Right ventricle myocardium superior (tissue), 1 donor: ENCODE results near the gene CAND1. TPM values are rescaled to one million over a fixed set of nuclear protein-coding genes. Genes with fewer than 3 reads are reported as not detected.

Source experiments
- ATAC-seq: fragments of 200-7000 bp; cut with Tn5 transposase; one replicate; pipeline ENCODE4 v1.9.1; 2020; ENCODE audit warnings: mild to moderate bottlenecking; ENCODE audit not compliant: poor library complexity
- DNase-seq: peaks from one replicate; pipeline ENCODE4 v3.0.0-alpha.2; 2020
- intact Hi-C: fragments of 100-400 bp; cut with DNase I; formaldehyde crosslinking; loops from one replicate; pipeline ENCODE4 v1.11.2; 2022
- long read RNA-seq: library from polyadenylated mRNA; unstranded; transcript quantifications from one replicate; pipeline ENCODE4 v2.0.0, GENCODE V29; 2021
- total RNA-seq: library from RNA; stranded (reverse); fragmentation: NEBNext Ultra II Directional; extraction: Animal tissue kit (Norgen Biotek cat#: 25700); gene quantifications from one replicate; pipeline ENCODE4 v1.2.1, GENCODE V29; 2021
- donor health status: DM: no; HTN: yes; CAD: no; lungs with severe emphysema.

CAND1 gene
- 29.8 TPM for total RNA-seq
- long read RNA-seq, full-length matches to known transcripts, result 21 of 28 reads
- long read RNA-seq, partial matches to known transcripts, result 5 of 28 reads
- long read RNA-seq, other reads (novel, unspliced or antisense), result 2 of 28 reads

DNA sequence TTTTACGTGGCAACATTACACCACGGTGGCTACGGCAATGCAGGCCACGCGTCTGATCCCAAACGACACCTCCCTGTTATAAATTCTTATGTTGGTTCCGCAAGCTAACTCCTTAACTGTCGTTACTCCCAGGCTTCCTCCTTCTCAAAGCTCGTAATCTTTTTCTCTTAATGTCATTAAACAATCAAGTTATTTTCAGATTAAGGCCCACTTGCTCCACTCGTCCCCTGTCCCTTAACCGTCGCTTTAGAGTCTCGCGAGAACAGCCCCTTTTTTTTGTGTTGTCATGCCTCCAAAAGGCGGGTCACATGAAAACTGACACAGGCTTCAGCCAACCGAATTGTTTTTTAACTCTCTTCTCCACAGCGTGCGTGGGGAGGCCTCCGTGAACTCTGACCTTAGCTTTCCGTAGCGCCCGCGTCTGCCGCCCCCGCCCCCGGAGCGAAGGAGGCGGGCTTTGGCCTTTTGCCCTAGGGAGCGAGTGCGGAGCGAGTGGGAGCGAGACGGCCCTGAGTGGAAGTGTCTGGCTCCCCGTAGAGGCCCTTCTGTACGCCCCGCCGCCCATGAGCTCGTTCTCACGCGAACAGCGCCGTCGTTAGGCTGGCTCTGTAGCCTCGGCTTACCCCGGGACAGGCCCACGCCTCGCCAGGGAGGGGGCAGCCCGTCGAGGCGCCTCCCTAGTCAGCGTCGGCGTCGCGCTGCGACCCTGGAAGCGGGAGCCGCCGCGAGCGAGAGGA lies at the start of gene CAND1:
TSS of gene CAND1 (plus strand) at position 463 of the 737 bp plus-strand sequence. CDS start 360 bp downstream, outside the sequence.
- peak; percentile 94 for ATAC-seq
- DNase-seq, result peak; percentile 98
- intact Hi-C loops, result no loop called here

DNA sequence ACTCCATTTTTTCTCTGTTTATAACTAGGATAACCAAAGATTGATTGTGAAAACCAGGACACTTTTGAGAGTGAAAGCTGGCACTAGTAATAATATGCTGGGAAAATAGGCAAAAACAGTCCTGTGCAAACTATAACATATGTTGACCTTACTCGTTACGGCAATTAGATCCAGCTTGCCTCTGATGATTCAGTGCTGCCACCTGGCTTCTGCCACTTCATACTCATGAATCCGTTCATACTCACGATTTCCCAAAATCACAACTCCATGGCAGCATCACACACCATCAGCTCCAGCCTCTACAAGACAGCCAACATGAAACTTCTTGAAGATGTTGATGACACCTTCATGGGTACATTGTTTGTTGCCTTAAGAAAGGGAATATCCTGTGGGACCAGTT lies 49.1 kb upstream of the CAND1 start:
- intact Hi-C loops, result loop anchor here (5.0 to 10.0 kb wide), 2 partner anchors 58 to 195 kb away; no protein-coding TSS in a partner anchor
- DNase-seq, result peak; percentile 31

DNA sequence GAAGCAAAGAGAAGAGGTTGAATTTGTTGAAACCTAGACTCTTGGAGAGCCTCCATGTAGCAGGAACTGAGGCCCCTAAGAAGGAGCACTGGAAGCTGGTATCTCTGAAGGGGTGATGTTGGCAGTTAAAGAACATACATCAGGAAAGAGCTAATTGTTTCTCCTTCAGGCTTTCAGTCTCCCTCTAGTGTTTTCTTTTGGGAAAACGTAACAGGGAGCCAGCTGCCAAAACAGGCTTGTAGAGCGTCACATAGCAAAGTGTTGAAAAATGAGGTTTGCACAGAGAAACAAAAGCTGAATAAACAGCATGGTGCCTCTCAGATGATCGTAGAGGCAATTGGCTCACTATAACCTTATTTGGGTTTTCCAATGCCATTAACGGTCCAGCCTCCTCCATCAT lies 46.9 kb upstream of the CAND1 start:
- ATAC-seq, result no peak
- no peak for DNase-seq
- intact Hi-C loops, result loop anchor here (5.0 to 10.0 kb wide), 2 partner anchors 60 to 198 kb away; no protein-coding TSS in a partner anchor

More for the DNA sequence above, 49.1 kb upstream of the CAND1 start:
- ATAC-seq, result peak; percentile 51

DNA sequence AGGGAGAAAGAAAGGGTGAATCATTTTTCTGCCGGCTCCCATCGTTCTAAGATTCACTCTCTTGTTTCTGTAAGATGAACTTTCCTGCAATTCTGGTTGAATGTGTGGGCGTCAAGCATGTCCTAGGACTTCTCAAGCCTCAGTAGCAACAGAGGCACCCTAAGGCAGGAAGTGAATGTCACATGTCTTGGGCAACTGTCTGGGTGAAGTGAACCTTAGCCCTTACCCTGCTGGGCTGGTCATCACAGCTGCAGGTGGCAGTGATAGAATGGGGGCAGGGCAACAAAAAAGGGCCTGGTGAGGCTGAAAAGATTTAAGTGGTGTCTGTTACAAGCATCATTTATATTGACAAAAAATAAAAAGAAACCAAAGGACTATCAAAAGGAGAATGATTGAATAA lies 45.9 kb upstream of the CAND1 start:
- no peak for DNase-seq
- ATAC-seq, result no peak
- intact Hi-C loops, result loop anchor here (5.0 to 10.0 kb wide), 2 partner anchors 61 to 198 kb away; no protein-coding TSS in a partner anchor

DNA sequence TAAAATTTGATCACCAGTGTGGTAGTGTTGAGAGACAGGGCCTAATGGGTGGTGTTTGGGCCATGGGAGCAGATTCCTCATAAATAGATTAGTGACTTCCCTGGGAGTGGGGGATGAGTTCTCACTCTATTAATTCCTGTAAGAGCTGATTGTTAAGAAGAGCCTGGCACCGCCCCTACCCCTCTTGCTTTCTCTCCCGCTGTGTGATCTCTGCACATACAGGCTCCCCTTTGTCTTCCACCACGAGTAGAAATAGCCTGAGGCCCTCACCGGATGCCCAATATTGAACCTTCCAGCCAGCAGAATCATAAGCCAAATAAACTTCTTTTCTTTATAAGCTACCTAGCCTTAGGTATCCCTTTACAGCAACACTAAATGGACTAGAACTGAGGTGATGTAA lies 31.9 kb upstream of the CAND1 start:
- DNase-seq, result no peak
- intact Hi-C loops, result no loop called here
- no peak for ATAC-seq

DNA sequence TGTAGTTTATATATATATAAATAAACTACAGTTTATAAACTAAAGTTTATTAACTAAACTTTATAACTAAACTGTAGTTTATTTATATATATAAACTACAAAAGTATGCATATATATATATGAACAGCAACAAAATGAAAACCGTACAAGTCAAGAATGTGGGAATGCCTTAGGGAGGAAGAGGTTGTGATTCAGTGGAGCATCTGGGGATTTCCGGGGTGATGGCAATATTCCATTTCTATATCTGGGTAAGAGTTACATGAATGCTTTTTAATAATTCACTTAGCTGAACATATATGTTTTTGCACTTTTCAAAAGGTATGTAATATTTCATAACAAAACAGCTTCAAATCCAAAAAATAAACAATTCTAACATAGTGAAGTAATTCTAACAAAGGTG lies 30.1 kb upstream of the CAND1 start:
- intact Hi-C loops, result no loop called here
- no peak for ATAC-seq
- no peak for DNase-seq

DNA sequence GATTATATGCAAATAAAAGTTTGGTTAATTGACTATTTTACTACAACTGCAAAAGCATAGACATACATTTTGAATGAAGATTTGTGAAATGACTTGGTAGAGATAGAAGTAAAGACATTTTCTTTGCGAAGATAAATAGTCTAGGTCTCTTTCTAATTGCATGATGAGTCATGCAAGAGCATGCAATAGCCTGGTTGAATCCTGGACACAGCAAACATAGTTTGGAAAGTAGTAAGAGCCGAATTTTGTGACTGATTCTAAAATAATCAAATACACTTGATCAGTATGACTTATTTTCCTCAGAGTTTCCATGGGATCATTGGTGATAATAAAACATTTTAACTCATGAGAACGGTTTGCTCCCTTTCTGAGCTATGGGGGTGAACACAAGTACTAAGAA lies 27.7 kb upstream of the CAND1 start:
- intact Hi-C loops, result no loop called here
- no peak for DNase-seq
- no peak for ATAC-seq

DNA sequence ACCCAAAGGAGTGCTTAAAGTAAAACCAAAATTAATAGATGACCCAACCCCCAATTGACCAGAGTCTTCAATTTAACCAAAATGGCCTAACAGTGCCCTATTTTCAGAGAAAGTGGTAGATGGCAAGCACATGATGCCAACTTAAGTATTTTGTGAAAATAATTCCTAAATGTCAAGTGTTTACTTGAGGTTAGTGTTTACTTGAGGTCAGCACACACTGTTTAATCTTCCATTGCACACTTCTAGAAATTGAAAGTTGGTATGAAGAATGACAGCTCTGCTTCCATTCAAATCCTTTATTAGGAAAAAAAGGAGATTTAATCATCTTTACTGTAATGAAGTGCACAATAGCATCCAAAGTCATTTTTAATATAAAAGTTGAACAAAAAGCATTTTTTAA lies 25.9 kb upstream of the CAND1 start:
- no peak for DNase-seq
- ATAC-seq, result no peak
- intact Hi-C loops, result no loop called here

DNA sequence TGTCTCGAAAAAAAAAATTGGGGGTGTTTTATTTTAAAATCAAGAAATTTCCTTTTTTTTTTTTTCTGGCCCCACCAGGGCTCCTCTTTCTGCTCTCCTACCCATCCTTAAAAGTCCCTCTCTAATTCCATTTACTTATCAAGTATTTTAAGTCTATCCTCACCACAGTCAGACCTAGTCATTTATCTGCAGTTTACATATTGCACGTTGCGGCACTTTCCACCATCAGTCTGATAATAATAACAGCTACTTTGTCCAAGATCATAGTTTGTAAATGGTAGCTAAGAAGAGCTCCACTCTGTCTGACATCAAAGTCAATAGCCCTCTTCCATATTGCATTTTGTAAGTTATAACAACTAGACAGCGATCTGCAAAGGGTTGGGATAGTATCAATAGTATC lies 23.6 kb upstream of the CAND1 start:
- no peak for DNase-seq
- ATAC-seq, result no peak
- intact Hi-C loops, result no loop called here

DNA sequence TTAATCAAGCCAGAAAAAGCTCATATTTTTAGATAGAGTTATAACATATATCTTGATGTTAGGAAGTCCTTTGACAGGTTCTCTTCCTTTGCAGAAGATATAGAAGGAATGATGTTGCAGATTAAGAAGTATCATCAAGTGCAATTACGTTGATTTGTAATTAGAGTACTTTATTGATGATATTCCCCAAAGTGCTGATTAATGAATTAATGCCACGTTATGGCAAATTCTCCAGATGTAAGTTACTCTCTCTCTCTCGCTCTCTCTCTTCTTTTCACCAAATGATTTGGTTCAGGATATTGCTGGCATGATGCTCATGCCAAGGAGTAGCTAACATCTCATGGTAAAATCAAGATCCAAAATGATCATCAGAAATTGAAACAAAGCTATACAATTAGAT lies 18.1 kb upstream of the CAND1 start:
- ATAC-seq (no peak), DNase-seq (no peak)
- intact Hi-C loops, result no loop called here

DNA sequence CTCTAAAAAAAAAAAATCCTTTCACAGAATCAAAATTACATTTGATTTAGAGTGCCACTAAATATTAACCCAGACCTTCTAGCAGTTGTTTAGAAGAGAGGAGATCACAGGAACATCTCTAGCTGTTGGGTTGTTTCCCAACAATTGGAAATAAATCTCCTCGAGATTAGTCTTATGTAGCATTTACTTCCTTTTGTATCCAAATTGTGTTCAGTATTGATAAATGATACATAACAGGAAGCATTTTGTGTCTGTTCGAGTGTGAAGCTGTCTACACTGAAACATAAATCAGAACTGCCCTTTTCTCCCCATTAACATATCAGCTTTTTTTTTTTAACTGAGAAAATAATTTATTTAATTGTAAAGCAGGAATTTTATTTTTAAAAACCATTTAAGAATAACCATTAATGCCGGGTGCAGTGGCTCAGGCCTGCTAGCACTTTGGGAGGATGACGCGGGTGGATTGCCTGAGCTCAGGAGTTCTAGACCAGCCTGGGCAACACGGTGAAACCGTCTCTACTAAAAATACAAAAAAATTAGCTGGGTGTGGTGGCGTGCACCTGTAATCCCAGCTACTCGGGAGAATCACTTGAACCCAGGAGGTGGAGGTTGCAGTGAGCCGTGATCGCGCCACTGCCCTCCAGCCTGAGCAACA lies 14.7 kb upstream of the CAND1 start:
- no peak for ATAC-seq
- DNase-seq, result no peak
- intact Hi-C loops, result no loop called here

DNA sequence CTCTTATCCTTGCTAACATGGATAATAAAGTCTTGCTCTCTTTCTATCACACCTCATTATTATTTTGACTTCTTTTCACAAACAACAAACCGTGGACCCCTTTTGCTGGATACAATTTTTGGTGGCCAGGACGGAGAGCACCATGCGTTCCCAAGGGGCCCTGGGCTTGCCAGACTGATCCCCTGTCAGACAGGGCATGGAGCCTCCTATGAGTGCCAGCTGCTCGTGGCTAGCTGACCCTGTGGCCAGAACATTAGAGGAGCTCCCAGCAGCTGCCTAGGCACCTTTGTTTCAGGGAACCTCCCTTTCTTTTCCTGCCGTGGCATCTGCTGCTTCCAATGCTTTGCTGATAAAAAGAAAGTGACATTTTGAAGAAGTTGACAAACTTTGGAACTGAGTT lies 12.5 kb upstream of the CAND1 start:
- intact Hi-C loops, result no loop called here
- ATAC-seq (no peak), DNase-seq (no peak)

DNA sequence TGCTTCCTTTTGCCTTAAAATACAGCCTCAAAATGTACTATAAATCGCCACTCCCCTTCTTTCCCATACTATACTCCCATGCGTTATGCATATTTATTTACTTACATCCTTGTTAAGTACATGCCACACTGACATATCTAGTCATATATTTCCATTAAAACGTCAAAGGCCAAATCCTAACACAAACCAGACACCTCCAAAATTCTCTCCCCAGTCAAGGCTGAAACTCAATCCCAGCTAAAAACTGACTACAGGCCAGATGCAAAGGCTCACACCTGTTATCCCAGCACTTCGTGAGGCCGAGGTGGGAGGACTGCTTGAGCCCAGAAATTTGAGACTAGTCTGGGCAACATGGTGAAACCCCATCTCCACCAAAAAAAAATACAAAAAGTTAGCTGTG lies 5.7 kb upstream of the CAND1 start:
- intact Hi-C loops, result no loop called here
- no peak for ATAC-seq
- DNase-seq, result no peak

DNA sequence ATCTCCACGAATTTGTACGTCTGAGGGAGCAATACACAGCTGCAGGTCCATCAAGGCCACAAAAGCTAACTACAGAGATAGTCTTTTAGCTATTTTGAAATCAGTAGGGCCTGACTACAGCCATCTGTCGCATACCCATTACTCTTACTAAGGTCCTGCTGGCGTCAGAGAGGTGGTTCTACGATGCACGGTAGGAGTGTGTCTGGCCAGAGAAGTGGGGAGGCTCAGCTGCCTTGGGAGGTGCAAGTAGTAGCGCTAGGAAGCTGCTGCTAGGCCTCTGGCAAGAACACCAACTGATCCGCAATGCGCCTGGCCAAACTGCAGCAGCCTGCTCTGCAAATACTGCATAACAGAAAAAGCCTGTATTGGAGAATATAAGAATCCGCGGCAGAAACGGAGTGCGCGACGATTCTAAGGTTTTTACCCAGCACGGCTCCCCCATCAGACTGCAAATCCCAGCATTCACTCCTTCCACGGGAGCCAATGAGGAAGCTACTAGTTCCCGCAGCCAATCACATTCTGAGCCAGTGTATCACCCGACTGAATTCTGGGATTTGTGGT lies 743 bp upstream of the CAND1 start:
- intact Hi-C loops, result no loop called here
- peak; percentile 89 for ATAC-seq

DNA sequence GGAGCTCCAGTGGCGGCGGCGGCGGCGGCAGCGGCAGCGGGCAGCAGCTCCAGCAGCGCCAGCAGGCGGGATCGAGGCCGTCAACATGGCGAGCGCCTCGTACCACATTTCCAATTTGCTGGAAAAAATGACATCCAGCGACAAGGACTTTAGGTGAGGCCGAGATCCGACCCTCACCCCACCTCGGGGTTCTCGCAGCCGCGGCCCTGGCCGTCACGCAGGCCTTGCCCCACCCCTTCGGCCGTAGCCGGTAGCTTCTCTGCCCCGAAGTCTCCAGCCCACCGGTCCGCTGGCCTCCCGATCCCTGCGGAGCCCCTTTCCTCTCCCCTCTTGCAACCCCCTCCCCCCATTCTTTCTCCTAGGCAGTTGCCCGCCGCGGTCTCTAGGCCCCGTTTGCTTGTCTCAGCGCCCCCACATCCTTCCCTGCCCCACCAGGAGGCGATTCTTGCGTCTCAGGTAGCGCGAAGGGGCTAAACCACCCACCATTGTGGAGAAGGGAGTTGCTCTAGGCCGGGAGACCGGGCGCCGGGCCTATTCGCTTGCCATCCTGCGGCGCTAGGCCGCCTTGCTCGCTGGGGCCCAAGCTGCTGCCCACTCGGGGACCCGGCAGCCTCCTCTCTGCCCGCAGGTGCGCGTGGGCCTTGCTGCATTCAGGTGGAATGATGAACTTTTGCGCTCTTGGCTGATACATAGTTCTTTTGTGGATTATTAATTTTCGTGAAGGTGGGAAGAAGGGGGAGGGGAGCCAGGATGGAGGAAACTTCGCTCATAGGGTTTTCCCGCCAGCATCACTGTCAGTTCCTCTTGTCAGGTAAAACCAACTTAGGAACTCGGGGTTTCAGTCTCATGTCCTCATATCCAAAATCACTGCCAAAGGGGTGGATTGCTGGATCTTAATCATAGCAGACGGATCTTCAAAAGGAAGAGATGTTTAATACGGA lies 745 bp downstream of the CAND1 start:
- intact Hi-C loops, result no loop called here
- peak; percentile 68 for DNase-seq
- ATAC-seq, result peak; percentile 28

More for the DNA sequence above, 743 bp upstream of the CAND1 start:
- DNase-seq, result peak; percentile 85

DNA sequence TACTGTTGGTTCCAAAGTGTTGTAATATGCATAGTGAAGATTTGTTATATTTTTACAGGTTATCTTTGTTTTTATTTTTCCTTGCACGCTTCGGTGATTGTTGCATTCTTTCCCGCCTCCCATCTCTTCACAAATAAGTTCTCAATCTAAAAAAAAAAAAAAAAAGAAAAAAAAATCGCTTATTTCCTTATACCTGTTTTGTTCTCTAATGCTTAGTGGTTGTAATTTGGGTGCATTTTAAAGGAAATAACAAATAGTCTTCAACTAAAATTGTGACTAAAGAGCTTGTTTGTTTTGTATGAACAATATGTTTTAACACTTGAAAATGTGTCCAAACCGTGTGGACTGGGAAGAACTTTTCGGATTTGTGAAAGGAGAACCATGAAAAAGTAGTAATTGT lies 1.5 kb downstream of the CAND1 start:
- no peak for ATAC-seq
- no peak for DNase-seq
- intact Hi-C loops, result no loop called here

DNA sequence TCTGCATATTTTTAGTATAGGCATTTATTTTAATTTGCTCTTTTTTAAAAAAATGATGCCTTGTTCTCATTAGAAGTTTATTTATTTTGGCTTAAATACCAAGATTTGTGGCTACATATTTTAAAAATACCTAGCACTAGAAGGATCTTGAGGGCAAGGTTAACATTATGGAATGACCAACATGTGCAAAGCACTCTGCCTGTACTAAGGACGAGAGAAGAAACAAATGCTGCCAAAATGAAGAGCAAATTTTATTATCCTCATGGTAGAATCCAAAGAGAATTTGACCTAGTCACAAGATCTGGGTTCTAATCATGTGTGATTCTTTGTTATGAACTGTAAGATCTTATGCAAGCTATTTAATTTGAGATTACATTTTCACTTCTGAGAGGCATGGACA lies 2.8 kb downstream of the CAND1 start:
- ATAC-seq (no peak), DNase-seq (no peak)
- intact Hi-C loops, result no loop called here

DNA sequence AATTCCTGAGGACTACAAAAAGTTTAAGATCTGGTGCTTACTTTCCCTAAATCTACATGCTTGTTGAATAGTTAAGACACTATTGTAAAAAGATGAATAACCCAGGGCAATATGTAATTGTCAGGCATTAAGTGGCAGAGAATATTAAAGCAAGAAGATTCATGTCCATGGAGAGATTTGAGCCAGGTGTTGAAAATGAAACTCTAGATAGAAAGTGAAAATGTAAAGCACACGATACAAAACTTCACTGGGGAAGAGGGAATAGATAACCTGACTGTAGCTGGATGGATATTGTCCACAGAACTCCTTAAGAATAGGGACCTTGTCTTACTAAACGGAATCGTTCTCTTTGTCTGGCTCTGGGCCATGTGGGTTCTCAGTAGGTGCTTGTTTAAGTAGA lies 5.0 kb downstream of the CAND1 start:
- DNase-seq, result no peak
- intact Hi-C loops, result no loop called here
- no peak for ATAC-seq
